ENCODE results near the gene NASP.

The NASP gene

DNA sequence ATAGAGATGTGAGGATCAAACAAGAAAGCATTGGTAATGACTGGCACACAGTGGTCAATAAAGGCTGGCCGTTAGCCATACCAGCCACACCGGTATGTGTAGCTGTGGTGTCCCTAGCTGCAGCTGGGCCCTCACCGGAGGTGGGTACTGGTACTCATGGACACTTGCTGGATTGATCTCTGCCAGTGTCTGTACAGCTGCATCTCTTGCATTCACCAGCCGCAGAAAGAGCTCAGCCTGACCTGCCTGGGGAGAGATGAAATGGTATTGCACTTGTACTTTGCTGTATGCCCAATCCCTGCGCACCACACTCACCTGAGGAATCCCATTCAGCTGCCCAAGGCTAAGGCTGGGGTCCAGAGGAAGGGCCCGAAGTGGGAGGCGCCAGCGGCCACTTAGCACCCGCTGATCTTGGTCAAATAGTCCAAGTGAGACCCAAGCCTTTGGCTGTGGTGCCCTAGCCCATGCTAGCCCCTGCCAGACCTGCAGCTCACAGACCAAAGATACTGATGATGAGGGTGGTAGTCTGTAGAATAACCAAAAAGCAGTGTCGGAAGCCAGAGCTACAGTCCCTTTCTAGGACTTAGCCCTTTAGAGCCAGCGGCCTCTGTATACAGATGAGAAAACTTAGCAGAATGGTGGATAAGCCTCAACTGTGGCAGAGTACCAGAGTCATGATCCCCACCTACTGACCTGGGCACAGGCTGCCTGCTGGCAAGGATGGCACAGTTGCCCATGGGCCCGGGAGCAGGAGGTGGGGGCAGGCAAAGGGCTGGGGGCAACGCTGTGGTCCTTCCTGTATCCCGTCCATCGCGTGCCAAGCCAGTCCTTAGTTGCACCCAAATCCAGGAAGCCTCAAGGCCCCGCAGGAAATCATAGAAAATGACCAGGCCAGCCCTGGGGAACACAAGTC, 37.0 kb downstream of the NASP start:
- DNase-seq, result no peak

DNA sequence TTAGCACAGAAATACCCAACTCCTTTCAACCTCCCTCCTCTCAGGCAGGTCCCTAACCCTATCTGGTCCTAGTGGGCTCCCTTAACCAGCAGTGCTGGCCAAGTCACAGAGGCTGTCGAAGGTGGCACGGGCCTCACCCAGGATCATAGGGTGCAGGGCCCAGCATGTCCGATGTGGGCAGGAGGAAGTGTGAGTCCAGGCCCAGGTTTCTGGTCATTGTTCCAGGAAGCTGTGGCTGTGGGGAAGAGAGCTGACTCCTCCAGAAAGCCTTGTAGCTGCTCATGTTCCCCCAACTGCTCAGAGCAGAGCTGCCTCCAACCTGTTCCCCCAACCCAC, 37.6 kb downstream of the NASP start:
- DNase-seq, result no peak

DNA sequence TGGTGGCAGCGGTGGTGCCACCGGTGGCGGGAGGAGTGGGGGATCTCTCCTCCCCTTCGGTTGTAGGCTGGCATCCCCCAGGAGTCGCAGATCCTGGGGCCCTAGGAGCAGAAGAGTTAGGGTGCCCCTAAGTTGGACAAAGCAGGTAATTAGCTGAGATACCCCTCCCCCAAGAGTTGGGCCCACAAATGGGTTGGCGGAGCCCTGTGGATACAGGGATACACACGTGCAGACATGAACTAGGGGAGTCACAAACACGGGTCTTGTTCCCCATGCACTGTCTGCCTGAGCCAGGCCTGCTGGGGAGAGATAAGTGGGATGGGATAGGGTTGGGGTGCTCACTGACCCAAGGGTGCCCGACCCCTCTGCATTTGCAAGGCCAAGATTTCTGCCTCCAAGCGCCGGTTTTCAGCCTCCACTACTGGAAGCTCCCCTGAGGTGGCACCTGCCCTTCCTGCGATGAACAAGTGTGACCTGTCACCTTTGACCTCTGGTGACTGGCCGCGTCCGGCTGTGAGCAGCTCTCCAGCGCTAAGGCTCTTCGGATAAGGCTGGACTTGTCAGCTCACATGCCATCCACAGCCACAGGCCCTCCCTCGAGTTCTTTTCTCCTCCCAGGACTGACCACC, 38.2 kb downstream of the NASP start:
- DNase-seq, result no peak

DNA sequence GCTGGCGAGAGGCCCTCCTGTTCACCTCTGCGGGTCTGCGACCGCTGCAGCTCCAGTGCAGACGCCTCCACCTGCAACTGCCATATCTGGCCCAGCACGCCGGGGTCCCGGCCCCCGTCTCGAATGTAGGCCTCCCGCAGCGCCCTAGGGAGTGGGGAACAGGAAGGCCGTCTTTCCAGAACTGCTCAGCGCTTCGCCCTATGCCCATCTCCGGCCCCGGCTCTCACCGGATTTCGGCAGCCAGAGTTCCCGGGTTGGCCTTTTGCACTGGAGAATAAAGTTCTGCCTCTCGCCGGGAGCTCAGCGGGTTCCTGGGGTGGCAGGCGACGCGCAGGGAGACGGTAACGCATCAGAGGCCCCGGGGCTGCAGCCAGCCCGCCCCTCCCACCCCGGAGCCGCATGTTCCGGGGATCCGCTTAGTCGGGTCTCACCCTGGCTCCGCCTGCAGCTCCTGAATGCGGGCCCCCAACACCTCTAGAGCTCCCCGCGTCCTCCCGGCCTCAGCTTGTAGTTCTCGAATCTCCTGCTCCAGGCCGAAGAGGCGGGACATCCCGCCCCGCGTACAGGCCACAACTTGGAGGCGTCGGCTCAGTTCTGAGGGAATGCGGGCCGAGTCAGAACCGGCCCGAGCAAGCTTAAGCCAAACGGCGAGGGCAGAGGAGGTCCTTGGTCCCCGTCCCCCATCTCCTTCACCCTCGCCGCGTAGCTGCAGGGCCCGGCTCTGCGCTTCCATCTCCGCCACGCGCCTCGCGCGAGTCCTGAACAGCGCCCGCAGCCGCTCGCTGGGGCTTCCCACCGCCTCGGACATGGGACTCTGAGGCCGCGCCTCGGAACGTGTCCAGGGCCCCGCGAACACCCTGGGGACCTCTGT, 38.9 kb downstream of the NASP start:
- DNase-seq, result no peak

DNA sequence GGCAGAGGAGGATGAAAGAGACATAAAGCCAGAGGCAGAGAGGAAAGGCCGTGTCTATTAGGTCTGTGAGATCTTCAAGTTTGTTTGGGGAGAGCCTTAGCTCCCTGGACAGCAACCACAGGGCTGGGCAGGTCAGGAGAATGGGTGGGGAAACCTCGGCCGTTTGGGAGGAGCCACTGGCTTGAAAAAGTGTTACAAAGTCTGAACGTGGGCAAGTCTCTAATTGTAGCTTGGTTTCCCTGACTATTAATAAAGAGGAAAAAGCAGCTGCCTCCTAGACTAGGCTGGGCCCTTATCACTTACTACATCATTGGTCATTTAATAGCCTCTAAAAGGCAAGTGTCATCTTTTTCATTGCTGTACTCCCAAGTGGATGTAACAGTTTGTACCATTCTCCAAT, 40.1 kb downstream of the NASP start, which contains the start of gene CCDC17:
Gene CCDC17, minus strand, starts transcription at position 83 of the 400 bp plus-strand sequence. CDS start 145 bp downstream, outside the sequence.
- no peak for DNase-seq

DNA sequence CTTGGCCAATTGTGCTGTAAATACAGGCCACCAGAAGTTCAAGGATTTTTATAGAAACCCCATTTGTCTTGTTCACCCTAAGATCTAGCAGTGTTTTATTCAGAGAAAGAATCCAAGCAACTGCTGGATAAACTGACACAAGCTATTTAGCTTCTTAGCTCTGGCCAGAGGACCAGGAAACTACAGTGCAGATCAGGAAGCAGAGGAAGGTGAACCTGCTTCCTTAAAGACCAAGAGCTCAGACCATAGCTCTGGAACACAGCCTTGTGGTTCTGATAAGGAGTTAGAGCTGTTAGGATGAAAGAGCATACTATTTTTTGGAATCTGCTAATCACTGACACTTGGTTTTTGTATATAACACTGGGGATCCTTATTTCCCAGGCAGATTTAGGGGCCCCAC, 45.2 kb downstream of the NASP start:
- DNase-seq, result no peak

DNA sequence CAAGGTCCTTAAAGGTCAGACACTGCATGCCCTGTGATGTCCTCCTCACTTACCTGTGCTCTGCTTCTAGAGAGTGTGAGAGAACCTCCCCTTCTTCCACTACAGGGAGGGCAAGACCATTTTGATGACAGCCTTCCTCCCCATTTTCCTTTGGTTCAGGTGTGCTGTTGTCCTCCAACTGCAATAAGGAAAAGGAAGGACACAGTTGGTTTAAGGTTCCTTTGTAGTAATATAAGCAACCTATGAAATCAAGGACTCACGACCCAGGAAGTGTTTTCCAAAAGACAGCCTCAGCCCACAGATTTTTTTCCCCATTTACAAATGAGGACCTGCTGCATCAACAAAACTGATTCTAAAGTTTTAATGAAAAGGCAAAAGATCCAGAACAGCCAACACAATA, 46.6 kb downstream of the NASP start:
- DNase-seq, result no peak

DNA sequence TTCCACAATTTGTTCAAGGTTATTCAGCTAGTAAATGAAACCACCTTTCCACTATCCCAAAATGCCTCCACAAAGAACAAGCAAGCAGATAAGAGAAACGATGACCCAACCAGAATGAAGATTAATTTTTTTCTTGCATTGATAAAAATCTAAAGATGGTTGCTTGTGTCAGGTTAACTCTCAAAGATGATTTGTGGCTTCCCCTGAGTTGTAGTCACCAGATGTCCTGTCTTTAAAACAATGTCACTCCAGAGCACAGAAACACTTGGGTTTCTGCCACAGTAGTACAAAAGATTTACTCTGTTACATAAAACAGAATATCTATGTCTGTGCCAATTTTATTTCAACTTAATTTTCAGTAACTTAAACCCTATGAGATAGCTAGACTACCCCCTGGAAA, 51.4 kb downstream of the NASP start:
- no peak for DNase-seq

DNA sequence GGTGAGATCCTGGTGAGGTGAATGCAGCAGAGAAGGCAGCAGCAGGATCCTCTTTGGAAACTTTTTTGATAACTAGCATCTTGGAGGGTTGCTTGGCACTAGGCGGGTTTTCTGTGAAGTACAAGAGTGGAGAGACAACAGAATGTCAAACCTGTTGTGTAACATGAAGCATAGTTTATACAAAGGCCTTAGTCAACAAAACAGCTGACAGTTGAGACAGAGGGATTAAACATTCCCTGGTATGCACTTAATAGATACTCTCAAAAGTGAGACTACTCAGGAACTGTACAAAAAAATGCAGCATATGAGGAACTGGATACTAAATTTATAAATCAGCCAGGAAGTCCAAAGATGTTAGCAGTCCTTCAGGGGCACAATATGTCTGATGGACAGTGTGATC, 56.5 kb downstream of the NASP start:
- DNase-seq, result no peak

DNA sequence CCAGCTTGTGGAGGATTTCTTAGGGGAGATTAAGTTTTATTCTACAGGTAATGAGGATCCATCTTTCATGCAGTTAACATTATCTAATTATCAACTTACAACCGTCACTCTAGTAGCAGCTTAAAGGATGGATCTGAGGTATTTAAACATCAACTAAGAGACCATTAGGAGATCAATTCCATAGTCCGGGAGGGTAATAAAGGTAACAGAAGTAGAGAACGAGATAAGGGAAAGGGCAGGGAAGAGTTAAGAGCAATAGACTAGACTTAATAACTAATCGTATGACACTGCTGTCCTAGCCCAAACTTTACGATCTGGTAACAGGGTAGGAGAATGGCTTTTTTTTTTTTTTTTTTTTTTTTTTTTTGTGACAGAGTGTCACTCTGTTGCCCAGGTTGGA, 59.5 kb downstream of the NASP start:
- DNase-seq, result no peak

DNA sequence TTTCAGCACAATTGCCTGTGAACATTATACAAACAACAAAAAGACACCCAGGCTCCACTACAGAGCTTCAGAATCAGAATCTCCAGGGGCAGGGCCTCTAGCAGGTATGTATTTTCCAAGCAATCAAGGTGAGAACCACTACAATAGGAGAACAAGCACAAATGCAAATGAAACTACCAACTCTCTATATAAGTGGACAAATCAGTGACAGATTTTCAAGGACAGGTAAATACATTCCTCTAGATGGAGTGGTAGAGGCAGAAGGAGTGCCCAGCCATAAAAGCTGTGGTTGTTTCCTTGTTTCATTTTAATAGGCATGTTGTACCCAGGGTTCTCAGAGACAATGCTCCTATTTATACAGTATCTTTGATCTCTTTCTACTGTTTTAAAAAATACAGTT, 60.1 kb downstream of the NASP start:
- no peak for DNase-seq

DNA sequence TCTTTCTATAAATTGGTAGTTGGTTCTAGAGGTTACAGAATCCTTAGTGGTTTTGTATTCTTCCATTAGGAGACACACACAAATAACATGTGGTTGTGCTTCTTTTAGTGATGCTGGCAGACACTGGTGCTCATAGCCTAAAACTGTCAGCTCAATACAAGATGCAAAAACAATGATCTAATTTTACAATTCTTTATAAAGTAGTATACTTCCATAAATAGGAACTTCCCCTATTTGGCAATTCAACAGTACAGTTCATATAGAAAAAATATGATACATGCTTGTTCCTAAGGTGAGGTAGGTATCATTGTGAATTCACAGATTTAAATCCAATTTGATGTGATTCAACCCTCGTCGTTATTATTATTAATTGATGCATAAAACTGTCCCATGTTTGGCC, 60.8 kb downstream of the NASP start:
- no peak for DNase-seq

DNA sequence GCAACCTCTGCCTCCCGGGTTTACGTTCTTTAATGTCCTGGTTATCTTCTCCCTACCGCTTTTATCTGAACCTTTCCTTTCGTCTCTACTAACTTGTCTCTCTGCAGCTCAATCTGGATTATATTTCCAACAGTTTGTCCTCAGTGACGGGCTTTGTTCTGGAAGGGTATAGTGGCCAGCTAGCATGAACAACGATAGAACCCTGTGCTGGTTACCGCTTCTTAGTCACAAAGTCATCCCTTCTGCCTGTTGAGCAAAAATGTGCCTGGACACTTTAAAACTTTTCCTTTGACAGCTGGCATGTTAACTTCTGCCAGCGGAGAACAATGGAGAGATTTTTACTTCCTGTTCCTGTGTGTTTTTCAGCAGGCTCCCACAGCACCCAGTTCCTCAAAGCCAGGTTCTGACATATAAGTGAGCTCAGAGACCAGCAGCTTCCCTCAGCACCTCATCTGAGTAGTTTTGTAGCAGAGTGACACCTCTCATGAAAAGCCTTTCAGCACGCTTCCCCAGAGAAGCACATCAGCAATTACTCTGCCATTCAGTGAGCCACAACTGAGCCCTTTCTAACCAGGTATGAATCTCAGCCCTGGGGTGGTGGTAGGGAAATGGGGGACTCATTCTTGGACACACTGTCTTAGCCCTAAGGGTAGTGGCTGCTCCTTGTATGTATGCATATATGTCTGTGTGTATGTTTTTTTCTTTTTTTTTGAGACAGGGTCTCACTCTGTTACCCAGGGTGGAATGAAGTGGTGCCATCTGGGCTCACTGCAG, 63.6 kb downstream of the NASP start:
- DNase-seq, result no peak

DNA sequence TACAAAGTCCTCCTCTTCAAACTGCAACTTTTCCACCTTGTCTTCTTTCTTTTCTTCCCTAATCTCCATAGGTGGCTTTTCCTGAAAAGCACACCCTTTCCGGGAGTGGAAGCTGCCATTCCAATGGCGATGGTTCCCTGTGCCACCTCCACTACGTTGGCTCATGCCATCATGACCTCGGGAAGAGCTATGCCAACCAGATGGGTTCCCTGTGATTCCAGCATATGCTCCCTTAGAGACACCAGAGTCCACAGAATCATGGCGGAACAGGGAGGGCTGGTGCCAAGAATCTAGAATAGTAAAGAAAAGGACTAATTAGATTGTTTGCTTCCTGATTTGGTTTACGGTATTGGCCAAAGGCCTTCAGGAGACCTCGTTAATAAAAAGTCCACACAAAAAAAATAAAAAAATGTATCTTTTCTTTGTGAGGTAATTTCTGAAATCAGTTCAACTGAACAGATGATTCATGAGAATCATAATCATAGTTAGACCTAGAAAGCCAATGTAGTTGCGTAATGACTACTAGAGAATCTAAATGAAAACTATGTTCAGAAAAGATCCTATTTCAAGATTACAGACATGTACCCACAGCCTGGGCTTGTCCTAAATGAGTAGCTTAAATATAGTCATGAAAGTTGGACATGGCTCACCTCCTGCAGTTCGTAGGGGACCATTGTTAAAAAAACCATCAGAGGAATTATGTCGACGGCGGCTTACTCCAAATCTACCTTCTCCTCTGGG, 70.9 kb downstream of the NASP start:
- DNase-seq, result no peak

DNA sequence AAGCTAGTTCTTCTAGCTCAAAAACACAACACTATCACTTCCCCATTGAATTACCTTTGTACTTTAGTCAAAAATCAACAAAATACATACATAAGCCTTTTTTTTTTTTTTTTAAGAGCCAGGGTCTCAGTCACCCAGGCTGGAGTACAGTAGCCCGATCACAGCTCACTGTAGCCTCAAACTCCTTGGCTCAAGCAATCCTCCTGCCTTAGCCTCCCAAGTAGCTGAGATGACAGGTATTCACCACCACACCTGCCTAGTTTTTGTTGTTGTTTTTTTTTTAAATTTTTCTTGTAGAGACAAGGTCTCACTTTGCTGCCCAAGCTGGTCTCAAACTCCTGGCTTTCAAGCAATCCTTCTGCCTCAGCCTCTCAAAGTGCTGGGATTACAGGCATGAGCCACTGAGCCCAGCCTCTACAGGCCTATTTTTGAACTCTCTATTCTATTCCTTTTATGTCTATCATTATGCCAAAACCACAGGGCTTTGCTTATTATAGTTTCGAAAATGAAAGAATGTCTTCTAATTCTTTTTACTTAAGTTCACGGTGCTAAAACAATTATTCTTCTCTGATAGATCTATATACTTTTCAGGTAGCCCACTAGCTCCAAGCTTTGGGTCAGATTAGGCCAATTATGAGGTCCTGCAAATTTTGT, 72.9 kb downstream of the NASP start:
- no peak for DNase-seq

DNA sequence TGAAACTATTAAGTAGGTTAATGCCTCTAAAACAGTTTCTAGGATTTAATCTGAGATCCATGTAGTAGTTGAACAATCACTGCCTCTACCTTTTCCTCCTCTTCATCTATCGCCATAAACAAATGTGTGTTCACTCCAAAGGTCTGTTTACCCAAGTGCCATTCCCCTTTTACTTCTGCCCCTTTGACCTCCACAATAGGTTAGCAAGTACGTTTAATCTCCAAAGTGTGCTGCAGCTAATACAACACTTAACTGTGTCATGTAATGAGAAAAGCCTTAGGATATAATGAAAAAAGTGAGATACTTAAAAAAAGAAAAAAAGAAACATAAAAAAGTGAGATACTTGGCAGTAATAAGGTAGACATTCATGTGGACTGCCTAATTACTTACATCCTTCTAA, 74.3 kb downstream of the NASP start:
- DNase-seq, result no peak

DNA sequence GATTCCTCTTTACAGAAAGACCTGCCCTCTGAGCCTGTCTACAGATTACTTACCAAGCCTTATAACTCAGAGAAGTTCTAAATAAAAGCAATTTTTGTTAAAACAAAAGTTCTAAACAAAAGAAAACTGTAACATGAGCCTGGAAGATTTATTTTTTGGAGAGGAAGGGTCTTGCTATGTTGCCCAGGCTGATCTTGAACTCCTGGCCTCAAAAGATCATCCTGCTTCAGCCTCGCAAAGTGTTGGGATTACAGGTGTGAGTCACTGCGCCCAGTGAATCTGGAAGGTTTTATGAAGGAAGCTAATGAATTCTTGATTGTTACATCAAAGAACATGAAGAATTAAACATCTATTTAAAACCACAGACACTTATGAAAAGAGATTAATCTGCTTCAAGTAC, 75.4 kb downstream of the NASP start:
- no peak for DNase-seq

DNA sequence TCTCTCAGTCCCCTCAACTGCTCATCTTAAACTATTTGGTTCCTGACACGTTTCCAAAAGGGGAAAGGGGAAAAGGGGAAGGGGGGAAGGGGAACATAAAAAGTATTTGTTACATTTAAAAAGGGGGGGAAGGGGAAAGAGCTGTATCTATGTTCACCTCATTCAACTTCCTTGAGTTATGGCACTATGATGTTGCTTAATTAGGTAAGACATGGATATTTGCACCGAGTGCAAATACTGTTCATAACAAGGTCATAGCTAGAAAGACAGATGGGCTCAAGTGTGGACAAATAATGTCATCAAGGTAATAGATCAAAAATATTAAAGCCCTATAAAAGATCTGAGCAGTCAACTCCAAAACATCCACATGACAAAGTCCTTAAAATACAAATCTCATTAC, 76.5 kb downstream of the NASP start:
- no peak for DNase-seq

DNA sequence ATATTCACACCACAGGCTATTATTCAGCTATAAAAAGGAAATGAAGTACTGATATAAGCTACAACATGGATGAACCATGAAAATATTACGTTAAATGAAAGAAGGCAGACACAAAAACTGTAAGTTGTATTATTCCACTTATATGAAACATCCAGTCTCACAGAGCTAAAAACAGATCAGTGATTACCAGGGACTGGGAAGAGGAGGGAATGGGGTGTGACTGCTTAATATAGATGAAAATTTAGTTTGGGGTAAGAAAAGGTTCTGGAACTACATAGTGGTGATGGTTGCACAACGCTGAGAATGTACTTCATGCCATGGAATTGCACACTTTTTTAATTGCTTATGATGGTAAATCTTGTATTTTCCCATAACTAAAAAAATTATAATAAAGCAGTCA, 83.0 kb downstream of the NASP start:
- DNase-seq, result no peak

DNA sequence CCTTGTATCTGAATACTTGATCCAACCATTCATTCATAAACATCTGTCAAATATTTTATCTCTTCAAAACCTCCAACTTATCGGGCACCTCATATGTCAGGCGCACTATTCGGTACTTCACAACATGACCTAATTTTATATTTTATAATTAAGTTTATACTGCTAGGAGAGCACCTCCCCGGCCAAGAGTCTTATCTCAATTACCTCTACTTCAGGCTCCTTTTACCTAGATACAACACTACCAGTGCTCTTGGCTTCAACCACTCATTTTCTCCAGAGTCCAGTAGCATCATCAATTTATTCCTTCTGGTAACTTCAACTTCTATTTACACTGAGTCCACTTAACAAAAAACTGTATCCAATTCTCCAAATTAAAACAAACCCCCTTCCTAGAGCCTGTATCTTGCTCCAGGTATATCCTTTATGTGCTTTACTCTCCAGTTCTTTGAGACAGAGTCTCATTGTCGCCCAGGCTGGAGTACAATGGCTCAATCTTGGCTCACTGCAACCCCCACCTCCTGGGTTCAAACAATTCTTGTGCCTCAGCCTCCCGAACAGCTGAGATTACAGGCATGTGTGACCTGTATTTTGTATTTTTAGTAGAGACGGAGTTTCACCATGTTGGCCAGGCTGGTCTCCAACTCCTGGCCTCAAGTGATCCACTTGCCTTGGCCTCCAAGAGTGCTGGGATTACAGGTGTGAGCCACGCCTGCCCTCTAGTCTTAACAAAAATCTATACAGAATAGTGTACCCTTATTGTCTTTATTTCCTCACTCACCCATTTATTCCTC, 83.7 kb downstream of the NASP start:
- no peak for DNase-seq
